HG03342 (cell line): Measurements from ENCODE around the gene ZNF140.
A peak's percentile ranks its signal among the peaks of the same experiment; 100 is the strongest.

ENCODE experiments used
- ATAC-seq: cut with Tn5 transposase; IDR thresholded peaks from one replicate; pipeline ENCODE4 v1.9.1; 2021; ENCODE audit warnings: mild to moderate bottlenecking, moderate library complexity; ENCODE audit not compliant: unreplicated experiment

The ZNF140 gene

GRCh38 chr12:133130038-133130807 lies 49.5 kb downstream of the ZNF140 start, which contains the start of the genes ZNF10 and ZNF891:
ZNF10 (plus strand) TSS chr12:133130627; CDS start chr12:133144493, 13,866 bp downstream.
ZNF891 (minus strand) TSS chr12:133130274; CDS start chr12:133121918, 8,356 bp downstream.
- peak; percentile 88 for ATAC-seq

- ATAC-seq, result peak; percentile 6
Observed at GRCh38 chr12:133130808-133131128, 50.0 kb downstream of the ZNF140 start.

DNA sequence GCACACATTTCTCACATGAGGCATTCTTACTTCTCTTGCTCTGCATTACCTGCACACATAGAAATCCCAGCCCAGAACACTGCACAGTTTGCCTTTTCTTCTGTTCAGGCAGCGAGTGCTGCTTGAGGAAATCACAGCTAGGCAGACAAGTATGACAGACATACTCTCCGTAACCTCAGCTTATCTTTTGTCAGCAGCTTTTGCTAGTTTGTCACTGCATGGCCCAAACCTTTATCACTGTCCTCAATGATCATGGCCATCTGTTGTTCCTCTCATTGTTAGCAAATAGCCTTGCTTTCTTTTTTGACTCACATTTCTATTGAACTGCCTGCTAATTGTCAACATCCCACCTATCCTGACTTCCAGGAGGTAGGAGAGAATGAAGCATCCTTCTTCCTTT lies 55.0 kb downstream of the ZNF140 start:
- no peak for ATAC-seq

GRCh38 chr12:133145981-133146380 lies 65.3 kb downstream of the ZNF140 start:
- no peak for ATAC-seq

- no peak for ATAC-seq
Observed at GRCh38 chr12:133156125-133156690, 75.5 kb downstream of the ZNF140 start.
